A549 treated with AZD9567 at 1 μM for 4 hours (cell line): ENCODE data around the gene PPM1G. TPM values are rescaled to one million over a fixed set of nuclear protein-coding genes. Genes with fewer than 3 reads are reported as not detected.

ENCODE experiments used
- total RNA-seq: library from RNA; stranded (reverse); fragments of 200-300 nt; extraction: Qiagen RNA extraction; gene quantifications from 5 replicates; pipeline ENCODE4 v1.2.3, GENCODE V29; 2022; ENCODE audit not compliant: insufficient read depth

Gene PPM1G
- total RNA-seq, result 144 to 166 TPM (median 165 TPM) in 5 replicates

GRCh38 chr2:27409321-27410073 is at the start of gene PPM1G:
PPM1G (minus strand) TSS chr2:27409591; CDS start chr2:27409422, 169 bp downstream.

DNA sequence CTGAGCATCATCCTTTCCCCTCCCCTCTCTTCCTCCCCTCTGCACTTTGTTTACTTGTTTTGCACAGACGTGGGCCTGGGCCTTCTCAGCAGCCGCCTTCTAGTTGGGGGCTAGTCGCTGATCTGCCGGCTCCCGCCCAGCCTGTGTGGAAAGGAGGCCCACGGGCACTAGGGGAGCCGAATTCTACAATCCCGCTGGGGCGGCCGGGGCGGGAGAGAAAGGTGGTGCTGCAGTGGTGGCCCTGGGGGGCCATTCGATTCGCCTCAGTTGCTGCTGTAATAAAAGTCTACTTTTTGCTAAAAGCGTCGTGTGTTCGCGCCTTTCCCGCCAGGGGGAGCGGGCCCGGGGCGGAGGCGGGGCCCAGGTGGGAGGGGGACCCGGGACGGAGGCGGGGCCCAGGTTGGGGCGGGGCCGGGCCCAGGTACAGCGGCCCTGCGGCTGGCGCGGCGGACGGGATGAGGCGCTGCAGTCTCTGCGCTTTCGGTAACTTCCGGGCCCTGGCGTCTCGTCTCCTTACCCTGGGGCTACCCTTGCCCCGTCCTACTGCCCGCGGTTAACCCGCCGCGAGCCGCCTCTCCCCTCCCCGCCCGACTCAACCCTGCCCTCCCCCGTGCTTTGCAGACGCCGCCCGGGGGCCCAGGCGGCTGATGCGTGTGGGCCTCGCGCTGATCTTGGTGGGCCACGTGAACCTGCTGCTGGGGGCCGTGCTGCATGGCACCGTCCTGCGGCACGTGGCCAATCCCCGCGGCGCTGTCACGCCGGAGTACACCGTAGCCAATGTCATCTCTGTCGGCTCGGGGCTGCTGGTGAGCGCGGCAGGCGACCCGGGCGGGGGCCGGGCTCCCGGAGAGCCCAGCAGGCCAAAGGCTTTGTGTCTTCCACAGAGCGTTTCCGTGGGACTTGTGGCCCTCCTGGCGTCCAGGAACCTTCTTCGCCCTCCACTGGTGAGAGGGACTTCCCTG is 32.8 kb upstream of the PPM1G start, which contains the start of gene KRTCAP3:
Gene KRTCAP3, plus strand, starts transcription at position 424 of the 962 bp plus-strand sequence. Its CDS starts 32 bp downstream, at position 456.

DNA sequence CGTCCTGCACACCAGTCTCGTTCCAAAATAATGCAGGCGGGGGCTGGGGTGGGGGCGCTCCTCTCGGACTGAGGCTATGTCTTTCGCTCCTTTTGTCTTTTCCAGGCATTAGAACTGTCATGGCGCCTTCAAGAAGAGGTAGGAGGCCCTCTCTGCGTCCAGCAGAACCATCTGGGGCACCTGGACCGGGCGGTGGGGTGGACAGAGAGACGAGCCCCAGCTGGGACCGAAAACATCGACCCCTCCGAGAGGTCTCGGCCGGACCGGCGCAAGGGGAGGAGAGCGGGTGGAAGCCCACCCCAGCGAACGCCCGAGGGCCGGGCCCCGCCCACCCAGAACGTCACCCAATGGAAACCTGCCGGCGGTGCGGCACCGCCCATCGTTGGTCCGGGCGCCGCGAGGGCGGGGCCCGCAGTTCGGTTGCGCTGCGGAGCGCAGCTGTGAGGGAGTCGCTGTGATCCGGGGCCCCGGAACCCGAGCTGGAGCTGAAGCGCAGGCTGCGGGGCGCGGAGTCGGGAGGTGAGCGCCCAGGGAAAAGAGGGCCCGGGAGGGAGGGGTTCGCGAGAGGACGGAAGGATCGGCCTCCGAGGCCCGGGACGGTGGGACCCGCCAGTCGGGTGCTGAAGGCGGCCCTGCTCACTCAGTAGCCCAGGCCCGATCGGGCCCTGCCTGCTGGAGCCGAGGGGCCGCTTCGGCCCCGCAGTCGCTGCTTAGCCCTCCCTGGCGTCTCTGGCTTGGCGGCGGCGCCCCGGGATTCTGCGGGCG is 19.0 kb upstream of the PPM1G start, which contains the start of gene NRBP1:
Gene NRBP1, plus strand, starts transcription at position 419 of the 765 bp plus-strand sequence. CDS start 4,643 bp downstream, outside the sequence.

DNA sequence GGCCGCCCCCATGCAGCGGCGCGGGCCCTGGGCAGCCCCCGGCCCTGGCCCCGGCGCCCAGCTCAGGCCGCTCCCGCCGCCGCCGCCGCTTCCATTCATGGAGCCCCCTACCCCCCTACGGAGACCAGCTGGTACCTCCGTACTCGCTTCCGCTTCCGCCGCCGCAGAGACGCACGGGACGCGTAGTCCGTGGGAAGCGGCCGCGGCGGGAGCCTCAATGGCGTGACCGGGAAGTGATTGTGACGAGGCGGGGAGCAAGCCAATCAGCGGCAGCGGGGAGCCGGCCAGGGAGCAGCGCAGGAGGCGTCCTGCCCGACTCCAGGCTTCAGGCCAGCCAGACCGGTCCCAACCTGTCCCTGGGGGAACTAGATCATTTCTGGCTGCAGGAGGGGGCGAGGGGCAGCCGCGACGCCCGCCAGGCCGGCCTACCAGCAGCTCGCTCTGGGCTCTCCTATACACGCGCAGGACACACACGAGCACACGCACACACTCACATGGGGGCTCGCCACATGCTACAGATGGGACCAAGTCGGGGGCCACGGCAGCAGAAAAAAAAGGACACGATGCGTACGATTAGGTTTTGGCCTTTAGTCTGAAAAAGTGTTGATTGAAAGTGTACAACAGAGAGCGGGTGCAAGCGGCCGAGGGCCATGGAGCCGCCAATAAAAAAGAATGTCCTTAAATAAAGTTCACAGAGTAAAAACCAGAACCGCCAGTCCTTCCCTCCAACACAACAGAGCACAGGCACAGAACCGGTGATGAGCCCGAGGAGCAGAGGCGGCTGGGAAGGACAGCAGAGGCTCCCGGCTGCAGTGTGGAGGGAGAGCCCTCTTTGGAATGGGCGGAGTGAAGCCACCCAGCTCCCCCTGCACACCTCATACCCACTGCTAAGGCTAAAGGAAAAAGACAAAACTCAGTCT is 28.5 kb downstream of the PPM1G start, which contains the start of gene ZNF513:
Gene ZNF513, minus strand, starts transcription at position 109 of the 920 bp plus-strand sequence. CDS start 208 bp downstream, outside the sequence.

DNA sequence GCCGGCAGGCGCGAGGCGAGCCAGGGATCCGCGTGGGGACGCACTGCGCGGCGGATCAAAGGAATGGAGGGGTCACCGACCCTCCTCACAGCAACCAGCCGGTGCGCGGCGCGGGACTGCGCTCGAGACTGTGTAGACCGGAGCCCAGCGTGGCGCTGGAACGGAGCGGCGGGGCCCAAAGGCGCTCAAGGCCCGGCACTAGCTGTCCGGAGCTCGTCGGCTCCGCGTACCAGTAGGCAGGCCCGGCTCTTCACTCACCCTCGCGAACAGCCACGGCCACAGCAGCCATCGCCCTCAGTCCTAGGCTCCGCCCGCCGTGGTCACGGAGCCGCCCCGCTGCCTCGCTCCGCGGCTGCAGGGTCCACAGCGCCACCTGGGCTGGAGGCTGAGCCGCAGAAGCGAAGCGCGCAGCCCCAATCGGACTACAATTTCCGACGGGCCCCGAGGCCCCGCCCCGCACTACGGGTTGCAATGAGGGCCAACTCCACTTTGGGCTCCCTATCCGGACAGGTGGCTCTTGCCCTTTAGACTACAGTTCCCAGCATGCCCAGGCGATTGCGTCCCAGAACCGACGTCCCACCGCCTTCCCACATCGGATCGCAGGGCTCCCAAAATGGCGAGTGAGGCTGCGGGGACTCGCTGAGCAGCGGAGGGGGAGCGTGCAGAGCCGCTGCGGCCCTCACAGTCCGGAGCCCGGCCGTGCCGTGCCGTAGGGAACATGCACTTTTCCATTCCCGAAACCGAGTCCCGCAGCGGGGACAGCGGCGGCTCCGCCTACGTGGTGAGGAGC is 39.2 kb downstream of the PPM1G start, which contains the start of the genes EIF2B4 and SNX17:
Gene EIF2B4, minus strand, starts transcription at position 313 of the 790 bp plus-strand sequence. Its CDS starts 24 bp downstream, at position 289.
Gene SNX17, plus strand, starts transcription at position 591 of the 790 bp plus-strand sequence. Its CDS starts 128 bp downstream, at position 719.

DNA sequence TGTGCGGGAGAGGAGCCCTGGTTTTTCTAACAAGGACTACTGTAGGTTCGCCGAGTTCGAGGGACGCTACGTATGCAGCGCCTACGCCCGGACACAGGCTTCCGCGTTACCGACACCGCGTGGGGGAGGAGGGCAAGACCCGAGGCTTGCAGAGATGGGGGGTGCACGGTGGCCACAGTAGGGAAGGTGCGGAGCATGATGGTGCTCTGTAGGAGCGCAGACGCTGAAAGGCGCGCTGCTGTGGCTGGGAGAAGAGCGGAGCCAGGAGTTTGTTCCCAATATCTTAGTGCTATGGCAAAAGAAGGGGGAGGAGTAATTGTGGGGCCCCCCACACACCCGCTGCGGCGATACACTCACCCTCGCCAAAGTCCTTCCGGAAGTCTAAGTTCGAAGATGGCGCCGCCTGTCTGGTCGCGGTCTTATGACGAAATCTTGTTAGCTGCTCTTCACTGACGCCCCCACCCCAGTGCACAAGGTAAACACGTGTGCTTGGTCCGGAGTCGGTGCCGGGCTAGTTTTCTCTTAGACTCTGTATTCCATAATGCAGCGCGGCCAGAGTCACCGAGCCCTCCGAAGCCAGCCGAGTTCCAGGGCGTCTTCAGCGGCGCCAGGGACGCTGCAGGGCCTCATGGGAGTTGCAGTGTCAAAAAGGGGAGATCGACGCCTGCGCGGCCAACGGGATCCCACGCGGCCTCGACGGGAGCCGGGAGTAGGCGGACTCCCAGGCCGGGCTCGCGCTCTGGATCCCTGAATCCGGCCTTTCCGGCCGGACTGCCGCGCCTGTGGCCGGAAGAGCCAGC is 52.8 kb downstream of the PPM1G start, which contains the start of gene GTF3C2:
Gene GTF3C2, minus strand, starts transcription at position 383 of the 800 bp plus-strand sequence. CDS start 13,210 bp downstream, outside the sequence.

Other genes starting within 250 kb of the PPM1G start
- gene ATRAID, start 197.6 kb downstream of the PPM1G start, total RNA-seq, result 166 to 218 TPM (median 213 TPM) in 5 replicates
- 63.5 to 78.6 TPM (median 67.4 TPM) in 5 replicates for gene SLC5A6, start 197.3 kb downstream of the PPM1G start, total RNA-seq
- gene CAD, start 192.2 kb downstream of the PPM1G start, total RNA-seq, result 59.2 to 74.0 TPM (median 63.1 TPM) in 5 replicates
- gene SLC30A3, start 146.5 kb downstream of the PPM1G start, total RNA-seq, result 4.2 to 9.5 TPM (median 4.2 TPM) in 5 replicates
- not detected in 5 replicates for gene DNAJC5G, start 134.2 kb downstream of the PPM1G start, total RNA-seq
- 0.40 to 0.74 TPM (median 0.46 TPM) in 4 of 5 replicates, not detected in the other for gene TRIM54, start 127.2 kb downstream of the PPM1G start, total RNA-seq
- 1.8 to 2.9 TPM (median 2.0 TPM) in 4 of 5 replicates, not detected in the other for gene UCN, start 101.1 kb downstream of the PPM1G start, total RNA-seq
- 64.5 to 91.0 TPM (median 82.5 TPM) in 5 replicates for gene MPV17, start 86.5 kb downstream of the PPM1G start, total RNA-seq
- 54.5 to 59.0 TPM (median 57.4 TPM) in 5 replicates for gene GTF3C2, start 52.8 kb downstream of the PPM1G start, total RNA-seq
- gene EIF2B4, start 39.3 kb downstream of the PPM1G start, total RNA-seq, result 42.9 to 63.8 TPM (median 59.4 TPM) in 5 replicates
- gene SNX17, start 39.0 kb downstream of the PPM1G start, total RNA-seq, result 138 to 151 TPM (median 144 TPM) in 5 replicates
- gene ZNF513, start 28.9 kb downstream of the PPM1G start, total RNA-seq, result 9.2 to 14.1 TPM (median 14.0 TPM) in 5 replicates
- gene NRBP1, start 19.0 kb upstream of the PPM1G start, total RNA-seq, result 134 to 146 TPM (median 142 TPM) in 5 replicates
- 0.53 to 1.2 TPM (median 0.83 TPM) in 4 of 5 replicates, not detected in the other for gene KRTCAP3, start 32.8 kb upstream of the PPM1G start, total RNA-seq
- 7.8 to 10.0 TPM (median 7.9 TPM) in 5 replicates for gene IFT172, start 80.2 kb upstream of the PPM1G start, total RNA-seq
- gene FNDC4, start 85.6 kb upstream of the PPM1G start, total RNA-seq, result 3.3 to 4.7 TPM (median 4.0 TPM) in 5 replicates
- 0.10 to 0.25 TPM (median 0.17 TPM) in 4 of 5 replicates, not detected in the other for gene GCKR, start 87.2 kb upstream of the PPM1G start, total RNA-seq
- 13.3 to 18.5 TPM (median 16.4 TPM) in 5 replicates for gene ZNF512, start 173.5 kb upstream of the PPM1G start, total RNA-seq
- gene CCDC121, start 219.4 kb upstream of the PPM1G start, total RNA-seq, result 2.4 to 4.3 TPM (median 3.7 TPM) in 5 replicates
- 54.4 to 67.7 TPM (median 55.9 TPM) in 5 replicates for gene GPN1, start 219.5 kb upstream of the PPM1G start, total RNA-seq